HG03097 (cell line): ENCODE results near the gene GAMT.
"Not testable (repeated sequence)": the region's sequence is repeated elsewhere in the genome, so short reads cannot be mapped to it uniquely, and the experiment has no call there.

Source experiments
- ATAC-seq: cut with Tn5 transposase; IDR thresholded peaks from one replicate; pipeline ENCODE4 v1.9.1; 2021; ENCODE audit not compliant: unreplicated experiment, low FRiP score

Gene GAMT

DNA sequence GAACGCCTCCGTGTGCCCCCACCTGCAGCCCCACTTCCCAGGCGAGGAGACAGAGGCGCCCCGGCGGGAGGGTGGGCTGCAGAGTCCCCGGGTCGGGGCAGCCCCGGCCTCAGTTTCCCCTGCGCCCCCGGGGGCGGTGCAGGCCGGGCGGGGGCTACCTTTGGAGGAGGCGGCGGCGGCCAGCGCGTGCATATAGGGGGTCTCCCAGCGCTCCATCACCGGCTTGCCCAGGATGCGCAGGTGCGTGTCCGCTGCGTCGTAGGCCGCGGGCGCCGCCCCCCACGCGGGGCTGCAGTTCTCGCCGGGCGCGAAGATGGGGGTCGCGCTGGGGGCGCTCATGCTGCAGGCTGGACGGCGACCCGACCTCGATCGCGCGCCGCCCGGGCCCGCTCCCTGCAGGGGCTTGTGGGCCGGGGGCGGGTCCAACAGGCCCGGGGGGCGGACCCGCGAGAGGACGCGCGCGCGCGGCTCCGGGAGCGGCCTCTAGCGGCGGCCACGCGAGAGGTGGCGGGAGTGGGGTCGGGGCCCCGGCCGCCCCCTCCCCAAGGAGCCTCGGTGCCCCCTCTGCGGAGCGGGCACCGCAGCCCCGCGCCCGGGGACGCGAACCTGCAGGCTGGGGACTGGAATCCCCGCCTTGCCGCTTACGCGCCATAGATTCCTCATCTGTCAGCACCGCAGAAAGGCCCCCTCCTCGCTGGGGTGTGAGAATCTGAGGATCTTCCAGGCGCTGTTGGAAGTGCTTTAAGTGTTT lies at the start of gene GAMT:
Gene GAMT (minus strand): TSS at position 405 of the 751 bp plus-strand sequence. CDS start 66 bp downstream, at position 339.
- ATAC-seq, result no peak

DNA sequence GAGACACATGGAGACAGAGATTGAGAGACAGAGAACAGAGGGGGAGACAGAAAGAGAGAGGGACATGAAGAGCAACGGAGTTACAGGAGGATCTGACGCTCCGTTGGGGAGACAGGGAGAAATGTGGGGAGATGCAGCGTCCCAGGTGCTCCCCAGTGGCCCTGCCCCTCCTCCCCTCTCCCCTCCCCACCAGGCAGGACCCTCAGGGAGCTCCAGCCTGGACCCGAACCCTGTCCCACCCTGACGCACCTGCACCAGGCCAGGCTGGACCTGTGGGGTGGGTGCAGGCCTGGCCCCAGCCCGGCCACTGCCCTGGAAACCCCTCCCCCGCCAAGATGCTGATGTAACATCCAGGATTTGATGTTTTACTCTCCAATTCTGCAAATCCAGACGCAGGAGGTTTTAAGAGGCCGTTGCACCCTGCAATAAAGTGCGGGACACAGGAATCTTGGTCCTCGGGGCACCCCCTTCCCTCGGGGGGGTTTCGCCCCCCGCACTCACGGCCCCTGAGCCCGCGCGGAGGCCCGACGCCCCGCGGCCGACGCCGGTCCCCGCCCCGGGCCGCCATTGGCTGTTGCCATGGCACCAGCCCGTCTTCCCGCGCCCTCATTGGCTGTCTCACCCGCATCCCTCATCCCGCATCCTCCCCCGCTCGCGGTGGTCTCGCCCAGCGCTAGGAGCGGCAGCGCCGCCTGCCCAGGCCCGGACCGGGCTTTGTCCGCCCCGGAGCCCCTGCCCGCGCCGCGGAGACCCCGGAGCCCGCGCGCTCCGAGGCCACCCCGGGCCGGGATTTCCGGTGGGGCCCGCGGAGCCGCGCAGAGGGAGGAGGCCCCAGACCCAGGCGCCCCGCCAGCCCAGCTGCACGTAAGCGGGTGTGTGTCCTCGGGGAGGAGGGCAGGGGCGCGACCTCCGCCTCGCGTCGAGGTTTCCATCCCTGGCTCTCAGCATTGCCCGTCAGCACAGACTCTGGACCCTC lies 48.4 kb upstream of the GAMT start, which contains the start of gene APC2:
Gene APC2 (plus strand): TSS at position 655 of the 976 bp plus-strand sequence. CDS start 2,881 bp downstream, outside the sequence.
- ATAC-seq, result no peak

DNA sequence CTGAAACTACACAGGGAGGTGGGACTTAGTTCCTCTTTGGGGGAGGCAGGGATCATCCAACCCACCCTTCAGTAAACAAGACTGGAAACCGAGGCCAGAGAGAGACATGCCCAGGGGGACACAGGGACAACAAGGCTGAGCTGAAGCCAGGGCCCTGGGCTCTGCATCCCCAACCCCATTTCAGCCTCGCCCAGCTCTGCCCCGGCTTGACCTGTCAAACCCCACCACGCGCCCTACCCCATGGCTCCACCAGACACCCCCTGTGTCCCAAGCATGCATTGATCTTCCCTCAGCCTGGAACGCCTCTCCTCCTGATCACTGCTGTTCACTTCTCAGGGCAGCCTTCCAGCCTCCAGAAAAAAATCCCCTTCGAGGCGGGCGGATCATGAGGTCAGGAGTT lies 46.6 kb upstream of the GAMT start:
- ATAC-seq, result no peak

DNA sequence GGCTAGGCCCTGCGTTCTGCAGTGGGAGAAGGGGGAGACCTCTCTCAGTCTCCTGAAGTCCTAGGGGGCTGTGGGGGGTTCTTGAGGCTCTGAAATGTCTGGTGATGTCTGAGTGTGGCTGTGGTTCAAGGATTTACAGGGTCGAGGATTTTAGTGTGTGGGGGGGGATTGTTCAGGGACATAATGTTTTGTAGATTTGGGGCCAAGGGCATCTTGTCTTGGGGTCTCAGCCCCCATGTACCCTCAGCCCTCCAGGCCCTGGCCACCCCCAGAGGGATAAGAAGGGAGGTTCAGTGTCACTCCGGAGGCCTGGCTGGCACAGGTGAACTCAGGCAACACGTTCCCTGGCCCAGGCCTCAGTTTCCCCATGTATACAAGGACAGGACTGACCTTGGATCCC lies 46.2 kb upstream of the GAMT start:
- no peak for ATAC-seq

DNA sequence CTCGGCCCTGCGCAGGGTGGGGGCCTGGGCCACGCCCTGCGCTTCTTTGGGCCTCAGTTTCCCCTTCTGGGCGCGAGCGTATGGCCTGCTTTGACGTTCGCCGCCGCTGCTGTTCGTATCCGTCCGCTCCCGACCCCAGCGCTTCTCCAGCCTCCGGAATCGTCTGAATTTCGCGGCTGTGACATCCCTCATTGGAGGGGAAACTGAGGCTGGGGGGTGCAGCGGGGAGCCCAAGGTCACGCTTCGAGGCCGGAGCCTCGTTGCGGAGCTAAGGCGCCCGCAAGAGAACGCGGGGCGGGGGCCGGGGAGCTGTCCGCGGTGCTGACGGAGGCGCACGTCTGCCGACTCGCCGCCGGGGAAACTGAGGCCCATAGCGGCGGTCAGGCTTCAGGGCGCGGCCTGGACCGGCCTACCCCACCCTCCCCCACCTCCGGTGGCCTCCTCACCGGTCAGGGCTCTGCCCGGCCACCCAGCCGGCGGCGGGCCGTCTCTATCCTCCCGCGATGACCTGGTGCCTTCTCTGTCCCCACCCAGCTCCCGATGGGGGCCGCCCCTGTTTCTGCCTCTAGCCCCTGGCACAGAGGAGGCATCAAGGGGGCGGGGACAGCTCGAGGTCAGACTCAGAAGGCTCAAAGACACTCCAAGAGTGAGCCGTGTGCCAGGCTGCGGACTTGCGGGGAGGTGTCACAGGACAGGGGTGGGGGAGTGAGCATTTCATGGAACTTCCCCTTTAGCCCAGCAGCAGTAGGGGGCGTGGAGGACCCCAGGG lies 45.6 kb upstream of the GAMT start:
- no peak for ATAC-seq

DNA sequence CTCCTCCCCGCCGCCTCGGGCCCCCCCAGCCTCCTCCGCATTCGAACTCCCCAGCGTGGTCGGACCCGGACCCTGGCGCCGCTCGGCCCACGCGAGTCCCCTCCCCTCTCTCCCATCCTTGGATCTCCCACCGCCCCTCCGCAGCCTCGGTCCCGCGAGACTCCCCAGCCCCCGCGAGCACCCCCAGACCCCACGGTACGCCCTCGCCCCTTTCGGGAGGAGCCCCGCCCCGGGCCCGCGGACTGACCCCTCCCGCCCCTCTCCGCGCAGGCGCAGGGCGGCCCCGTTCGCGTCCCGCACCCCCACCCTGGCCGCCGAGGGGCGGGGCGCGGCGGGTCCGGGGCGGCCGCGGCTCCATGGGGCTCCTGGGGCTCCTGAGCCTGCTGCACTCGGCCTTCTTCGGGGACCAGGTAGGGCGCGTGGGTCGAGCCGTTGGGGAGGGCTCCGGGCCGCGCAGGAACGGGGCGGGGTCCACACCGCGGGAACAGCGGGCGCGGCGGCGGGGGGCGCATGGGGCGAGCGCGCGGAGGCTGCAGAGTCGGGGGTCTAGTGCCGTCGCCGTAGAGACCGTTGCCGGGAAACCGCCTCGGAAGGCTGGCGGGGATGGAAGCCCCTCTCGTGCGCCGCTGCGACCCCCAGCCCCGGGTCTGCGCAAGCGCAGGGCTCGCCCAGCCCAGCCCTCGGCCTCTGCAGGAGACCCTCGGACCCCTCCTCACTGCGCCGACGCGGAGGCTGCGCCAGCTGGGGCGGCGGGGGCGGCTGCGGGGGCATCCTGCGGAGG lies 44.8 kb upstream of the GAMT start:
- no peak for ATAC-seq

DNA sequence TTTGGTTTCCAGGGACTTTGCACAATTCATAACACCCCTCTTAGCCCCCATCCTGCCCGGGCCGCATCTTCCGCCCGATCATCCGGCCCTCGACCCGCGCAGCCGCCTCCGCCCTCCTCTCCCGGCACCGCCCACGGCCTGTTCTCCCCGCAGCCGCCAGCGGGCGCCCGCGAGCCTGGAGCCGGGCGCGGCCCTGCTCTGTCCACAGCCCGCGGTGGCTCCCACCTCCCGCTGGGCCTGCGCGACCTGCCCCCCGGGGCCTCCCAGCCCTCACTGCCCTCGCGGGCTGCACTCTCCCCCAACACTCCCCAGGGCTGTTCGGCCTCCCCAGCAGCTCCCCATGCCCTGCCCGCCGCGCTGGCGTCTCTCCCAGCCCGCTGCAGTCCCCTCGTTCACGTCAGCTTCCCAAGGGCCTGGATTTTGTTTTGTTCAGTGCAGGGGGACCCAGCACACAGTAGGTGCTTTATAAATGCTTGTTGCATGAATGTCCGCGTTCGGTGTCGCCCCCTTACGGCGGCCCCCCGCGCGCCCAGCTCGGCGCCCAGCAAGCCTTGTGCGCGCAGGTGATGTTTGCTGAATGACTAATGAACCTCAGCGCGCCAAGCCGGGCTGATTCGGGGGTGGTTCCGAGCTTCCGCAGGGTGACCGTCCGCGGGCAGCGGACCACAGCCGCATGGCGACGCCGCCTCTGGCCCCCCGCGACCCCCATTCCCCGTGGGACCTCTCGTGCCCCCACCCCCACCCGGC lies 44.0 kb upstream of the GAMT start:
- ATAC-seq, result peak; percentile 75

DNA sequence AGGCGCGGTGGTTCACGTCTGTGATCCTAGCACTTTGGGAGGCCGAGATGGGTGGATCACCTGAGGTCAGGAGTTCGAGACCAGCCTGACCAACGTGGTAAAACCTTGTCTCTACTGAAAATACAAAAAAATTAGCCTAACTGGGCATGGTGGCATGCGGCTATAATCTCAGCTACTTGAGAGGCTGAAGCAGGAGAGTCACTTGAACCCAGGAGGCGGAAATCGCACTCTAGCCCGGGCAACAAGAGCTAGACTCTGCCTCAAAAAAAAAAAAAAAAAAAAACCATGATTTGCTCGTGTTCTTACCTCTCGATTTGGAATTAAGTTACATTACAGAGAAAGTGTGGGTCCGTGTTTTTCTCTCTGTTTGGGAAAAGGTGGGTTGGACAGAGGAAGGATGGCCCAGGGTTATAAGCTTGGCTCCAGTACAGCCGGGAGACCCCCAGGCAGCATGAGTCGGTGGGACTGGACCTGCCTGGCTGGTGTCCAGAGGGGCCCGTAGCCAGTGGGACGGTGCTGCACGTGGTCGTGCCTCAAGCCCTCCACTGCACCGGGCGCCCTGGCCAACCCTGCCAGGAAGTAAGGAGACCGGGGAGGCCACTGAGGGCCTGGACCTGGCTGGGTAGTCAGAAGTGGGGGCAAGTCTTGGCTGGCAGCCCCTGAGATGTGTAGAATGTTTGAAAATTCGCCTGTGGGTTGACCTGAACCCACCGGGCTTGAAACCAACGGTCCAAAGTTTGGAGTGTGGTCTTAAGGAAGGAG lies 40.5 kb upstream of the GAMT start:
- ATAC-seq, result no peak

DNA sequence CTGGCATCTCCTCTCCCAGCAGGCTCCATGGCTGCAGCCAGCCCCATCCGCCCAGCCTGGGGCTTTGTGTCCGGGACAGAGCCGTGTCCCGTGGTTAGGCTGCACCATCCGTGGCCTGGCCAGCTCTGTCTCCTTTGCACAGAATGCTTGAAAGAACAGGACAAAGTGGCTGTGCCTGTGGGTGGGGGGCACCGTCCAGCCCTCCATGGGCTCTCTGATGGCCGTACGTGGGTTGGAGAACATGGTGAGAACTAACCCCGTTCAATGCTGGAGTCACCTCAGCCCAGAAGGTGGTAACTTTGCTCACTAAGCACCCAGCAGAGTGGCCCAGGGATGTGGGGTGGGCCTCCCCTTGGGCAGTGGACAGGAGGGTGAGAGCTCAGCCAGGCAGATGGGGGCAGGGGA lies 39.7 kb upstream of the GAMT start:
- ATAC-seq, result no peak

DNA sequence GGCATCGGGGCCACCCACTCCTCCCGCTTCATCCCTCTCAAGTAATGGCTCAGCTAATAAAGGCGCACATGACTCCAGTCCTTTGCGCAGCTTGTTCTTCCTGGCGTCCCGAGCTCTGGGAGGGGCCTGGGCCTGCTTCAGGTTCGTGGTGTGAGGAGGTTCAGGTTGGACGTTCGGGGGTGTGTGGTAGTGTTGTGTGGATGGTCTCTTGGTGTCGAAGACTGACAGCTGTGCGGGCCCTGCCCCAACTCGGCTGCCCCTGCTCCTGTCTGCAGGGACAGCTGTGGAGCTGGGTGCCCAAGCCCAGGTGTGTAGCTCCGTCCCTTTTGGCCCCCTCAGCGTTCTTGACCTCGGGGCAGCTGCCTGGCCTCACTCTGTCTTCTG lies 39.1 kb upstream of the GAMT start:
- ATAC-seq, result no peak

DNA sequence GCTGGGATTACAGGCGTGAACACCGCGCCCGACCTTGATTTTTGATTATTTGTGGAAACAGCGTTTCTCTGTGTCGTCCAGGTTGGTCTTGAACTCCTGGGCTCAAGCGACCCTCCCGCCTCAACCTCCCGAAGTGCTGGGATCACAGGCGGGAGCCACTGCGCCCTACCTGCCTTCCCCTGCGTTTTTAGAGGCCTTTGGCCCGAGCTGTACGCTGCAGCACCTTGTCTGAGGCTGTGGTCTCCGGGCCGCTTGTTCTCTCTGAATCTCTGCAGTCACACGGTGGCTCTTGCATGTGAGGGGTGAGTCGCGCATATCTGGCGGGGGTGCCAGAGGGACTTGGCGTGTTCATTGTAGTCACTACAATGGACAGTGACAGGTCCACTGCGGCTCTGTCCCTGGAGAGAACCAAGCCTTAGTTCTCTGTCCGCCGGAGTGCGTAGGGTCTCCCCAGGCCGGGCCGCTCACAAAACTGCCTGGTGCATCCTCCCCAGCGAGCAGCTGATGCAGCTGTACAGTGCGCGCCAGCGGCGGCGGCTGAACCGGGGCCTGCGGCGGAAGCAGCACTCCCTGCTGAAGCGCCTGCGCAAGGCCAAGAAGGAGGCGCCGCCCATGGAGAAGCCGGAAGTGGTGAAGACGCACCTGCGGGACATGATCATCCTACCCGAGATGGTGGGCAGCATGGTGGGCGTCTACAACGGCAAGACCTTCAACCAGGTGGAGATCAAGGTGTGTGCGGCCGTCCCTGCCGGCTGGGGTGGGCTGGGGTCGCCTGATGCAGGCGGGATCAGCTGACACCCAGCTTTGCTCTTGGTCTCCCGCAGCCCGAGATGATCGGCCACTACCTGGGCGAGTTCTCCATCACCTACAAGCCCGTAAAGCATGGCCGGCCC lies 38.4 kb upstream of the GAMT start:
- not testable (repeated sequence) for ATAC-seq

DNA sequence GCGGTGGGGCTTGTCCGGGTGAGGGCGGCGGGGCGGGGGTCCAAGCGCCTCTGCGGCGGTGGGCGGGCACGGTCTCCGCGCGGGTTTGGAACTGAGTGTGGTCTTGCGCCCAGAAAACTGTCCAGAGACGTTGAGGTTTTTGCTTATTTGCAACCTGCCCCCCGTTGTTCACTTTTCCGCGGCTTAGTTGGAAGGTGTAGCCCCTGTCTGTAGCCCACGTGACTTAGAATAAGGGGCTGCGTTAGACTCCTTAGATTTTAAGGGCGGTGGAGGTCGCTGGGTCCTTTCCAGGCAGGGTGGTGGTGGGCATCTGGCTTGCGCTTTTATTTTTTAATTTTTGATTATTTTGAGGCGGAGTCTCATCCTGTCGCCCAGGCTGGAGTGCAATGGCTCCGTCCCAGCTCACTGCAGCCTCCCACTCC lies 37.6 kb upstream of the GAMT start:
- ATAC-seq, result no peak

DNA sequence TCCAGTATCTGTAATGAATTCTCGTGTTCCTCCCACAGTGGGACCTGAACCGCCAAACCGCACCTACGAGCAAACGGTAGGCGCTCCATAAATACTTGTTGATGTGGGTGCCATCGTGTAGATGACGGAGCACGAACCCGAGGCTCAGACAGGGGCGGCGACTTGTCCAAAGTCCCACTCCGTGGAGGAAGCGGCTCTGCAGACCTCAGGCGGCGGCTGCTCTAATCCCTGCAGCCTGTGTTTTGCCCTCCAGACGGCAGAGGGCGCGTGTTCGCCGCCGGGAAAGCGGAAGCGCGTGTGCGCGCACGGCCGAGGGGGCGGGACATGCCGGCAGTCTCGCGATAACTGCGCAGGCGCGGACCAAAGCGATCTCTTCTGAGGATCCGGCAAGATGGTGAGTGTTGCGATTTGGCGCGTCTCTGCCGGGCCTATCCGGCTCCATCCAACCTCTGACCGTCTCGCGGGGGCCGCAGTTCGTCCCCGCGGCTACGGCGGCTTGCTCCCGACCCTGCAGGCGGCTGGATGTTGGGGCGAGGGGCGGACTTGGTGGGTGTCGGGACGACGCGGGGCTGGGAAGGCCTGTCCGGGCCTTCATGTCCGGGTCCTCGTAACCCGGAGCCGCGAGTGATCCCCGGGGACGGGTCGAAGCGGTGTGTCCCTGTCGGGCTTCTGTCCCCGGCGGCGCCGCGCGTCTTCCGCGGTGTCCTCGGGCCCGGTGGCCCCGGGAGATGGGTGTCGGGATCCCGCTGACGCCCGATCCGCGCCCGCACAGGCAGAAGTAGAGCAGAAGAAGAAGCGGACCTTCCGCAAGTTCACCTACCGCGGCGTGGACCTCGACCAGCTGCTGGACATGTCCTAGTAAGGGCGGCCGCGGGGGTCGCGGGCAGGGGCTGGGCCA lies 36.9 kb upstream of the GAMT start, which contains the start of gene RPS15:
Gene RPS15 (plus strand): TSS at position 362 of the 898 bp plus-strand sequence. CDS start 30 bp downstream, at position 392.
- ATAC-seq, result peak; percentile 75

DNA sequence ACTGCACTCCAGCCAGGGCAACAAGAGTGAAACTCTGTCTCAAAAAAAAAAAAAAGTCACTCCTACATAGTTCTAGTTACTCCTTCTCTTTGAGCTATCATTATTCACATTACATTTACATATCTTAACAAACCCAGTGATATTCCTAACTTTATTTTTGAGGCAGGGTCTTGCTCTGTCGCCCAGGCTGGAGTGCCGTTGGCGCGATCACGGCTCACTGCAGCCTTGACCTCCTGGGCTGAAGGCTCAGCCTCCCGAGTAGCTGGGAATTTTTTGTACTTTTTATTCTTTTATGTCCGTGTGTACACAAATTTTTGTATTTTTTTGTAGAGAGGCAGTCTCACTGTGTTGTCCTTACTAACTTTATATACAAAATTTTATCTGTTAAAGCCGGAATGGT lies 36.3 kb upstream of the GAMT start:
- ATAC-seq, result no peak

DNA sequence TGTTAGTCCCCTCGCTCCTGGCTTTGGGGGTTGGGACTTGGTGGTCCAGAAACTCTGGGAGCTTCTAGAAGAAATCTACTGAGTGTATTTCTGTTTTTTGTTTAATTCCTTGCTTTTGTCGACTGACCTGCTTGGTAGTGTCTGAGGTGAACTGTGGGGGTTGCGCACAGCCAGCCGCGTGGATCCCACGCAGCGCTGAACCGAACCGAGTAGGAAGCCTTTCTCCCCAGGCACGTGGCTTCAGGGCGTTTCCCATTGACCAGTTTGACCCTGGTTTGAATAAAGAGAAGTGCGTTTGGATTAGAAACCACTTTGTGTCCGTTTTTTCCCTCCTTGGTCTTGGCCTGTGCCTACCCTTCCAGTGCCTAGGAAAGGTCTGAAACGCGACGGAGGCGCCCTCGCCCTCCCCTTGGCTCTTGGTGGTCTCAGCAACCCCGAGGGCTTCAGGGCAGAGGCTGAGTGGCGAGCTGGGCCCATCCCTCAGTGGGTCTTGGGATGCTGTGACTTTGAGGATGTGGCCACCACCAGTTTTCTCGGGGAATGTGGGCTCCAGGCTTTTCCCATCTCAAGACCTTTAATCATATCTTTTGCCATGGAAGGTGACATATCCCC lies 34.1 kb upstream of the GAMT start:
- no peak for ATAC-seq

DNA sequence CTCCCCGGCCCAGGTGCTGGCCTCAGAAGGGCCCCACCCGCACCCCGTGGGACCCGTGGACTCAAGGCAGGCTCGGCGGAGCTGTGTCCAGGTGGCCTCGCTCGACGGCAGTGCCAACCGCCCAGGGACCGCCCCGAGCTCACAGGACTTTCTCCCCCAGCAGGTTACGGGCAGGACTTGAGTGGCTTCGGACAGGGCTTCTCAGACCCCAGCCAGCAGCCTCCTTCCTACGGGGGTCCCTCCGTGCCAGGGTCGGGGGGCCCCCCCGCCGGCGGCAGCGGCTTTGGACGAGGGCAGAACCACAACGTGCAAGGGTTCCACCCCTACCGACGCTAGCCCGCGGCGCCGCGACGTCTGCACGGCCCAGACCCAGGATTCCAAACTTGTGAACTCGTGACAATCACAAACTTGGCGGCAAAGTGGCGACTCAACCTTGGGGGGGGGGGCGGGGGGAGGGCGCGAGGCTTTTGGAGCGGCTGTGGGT lies 33.3 kb upstream of the GAMT start:
- ATAC-seq, result no peak
